Stimulated activated CD8-positive, alpha-beta memory T cell treated with anti-CD3 and anti-CD28 coated beads, Interleukin-15, amount 100 ng/mL, for 24 hours (primary cell): Measurements from ENCODE around the gene SLC17A9.

Experiments used
- DNase-seq: peaks from one replicate; pipeline ENCODE4 v3.0.0-alpha.2; 2020; ENCODE audit warnings: low read depth

Gene SLC17A9

DNA sequence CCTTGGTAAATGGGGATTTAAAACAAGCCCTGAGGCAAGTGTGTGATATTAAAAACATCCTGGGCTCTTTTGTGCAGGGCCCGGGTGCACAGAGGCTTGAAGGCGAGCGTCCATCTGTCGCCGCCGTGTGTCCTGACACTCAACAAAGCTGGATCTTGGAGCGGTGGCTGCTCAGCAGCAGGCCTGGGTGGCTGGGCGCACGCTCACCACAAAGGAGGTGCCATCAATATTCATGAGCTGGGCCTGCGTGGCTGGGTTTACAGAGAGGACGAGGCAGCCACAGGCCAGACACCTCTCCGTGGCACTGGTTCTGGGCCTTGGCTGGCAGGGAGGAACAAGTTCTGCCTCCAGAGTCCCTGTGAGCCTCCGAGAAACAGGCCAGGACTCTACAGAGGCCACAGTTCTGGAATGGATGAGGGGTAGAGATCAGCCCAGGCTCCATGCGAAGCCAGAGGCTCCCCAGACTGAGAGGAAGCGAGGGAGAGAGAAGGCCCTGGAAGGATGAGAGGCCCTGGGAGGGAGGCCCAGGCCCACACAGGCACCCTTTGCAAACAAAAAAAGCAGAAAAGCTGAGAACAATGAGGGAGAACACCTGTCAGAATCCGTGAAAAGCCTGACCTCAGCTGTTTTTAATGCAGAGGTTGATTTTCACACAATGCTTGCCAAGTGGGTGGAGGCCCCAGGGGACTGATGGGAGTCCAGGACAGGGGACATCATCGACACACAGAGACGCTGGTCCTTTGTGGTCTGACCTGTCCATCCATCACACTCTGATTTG is 32.3 kb downstream of the SLC17A9 start:
- no peak for DNase-seq

DNA sequence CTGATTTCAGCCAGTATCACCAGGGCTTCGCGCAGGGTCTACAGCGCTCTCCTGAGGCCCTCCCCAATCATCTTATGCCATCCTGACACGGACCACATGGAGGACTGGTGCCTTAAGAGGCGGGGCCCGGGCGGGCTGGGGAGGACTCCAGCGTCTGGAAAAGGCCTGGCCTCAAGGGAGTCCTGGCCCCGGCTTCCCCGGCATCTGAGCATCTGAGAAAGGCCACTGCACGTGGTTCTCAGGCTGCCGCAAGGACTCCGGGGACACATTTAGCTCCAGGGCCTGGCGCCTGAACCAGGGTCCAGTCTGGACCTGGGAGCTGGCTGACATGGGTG is 32.9 kb downstream of the SLC17A9 start:
- no peak for DNase-seq

DNA sequence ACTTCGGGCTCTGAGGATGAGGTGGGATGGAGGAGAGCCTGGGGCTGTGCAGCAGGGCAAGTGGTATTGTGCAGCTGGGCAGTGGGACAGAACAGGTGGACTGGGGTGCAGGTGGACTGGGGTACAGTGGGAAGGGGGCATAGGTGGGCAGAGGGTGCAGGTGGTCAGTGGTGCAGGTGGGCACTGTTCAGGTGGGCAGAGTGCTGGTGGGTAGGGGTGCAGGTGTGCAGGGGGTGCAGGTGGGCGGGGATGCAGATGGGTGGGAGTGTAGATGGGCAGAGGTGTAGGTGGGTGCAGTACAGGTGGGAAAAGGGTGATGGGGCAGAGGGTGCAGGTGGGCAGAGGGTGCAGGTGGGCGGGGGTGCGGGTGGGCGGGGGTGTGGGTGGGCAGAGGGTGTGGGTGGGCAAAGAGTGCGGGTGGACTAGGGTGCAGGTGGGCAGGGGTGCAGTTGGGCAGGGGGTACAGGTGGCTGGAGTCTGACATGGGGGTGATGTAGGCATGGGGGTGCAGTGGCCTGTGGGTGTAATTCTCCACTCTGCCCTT is 33.8 kb downstream of the SLC17A9 start:
- no peak for DNase-seq

DNA sequence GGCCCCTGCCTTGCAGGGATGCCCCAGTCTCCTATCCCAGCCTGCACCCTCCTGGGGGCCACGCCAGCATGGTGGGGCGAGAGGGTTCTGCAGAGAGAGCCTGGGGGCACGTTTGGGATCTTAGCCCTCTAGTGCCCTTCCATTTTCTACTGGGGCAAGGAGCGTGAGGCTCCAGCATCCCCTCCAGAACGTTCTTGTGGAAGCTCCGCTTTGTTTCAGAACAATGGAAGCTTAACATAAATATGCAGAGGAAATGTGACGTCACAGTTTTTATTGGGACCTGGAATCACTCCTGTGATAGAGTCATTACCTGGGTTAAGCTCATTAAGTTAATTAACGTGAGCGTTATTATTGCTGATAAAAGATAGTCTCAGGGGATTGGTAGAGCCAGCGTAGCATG is 34.6 kb downstream of the SLC17A9 start:
- DNase-seq, result no peak

DNA sequence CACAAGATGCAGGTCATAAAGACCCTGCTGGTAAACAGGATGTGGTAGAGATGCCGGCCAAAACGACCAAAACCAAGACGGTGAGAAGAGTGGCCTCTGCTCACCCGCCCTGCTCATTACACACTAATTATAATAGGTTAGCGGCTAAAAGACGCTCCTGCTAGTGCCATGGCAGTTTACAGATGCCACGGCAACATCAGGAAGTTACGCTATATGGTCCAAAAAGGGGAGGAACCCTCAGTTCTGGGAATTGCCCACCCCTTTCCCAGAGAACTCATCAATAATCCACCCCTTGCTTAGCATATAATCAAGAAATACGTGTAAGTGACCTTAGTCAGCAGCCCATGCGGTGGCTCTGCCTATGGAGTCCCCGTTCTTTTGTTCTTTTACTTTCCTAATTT is 36.7 kb downstream of the SLC17A9 start:
- DNase-seq, result no peak

DNA sequence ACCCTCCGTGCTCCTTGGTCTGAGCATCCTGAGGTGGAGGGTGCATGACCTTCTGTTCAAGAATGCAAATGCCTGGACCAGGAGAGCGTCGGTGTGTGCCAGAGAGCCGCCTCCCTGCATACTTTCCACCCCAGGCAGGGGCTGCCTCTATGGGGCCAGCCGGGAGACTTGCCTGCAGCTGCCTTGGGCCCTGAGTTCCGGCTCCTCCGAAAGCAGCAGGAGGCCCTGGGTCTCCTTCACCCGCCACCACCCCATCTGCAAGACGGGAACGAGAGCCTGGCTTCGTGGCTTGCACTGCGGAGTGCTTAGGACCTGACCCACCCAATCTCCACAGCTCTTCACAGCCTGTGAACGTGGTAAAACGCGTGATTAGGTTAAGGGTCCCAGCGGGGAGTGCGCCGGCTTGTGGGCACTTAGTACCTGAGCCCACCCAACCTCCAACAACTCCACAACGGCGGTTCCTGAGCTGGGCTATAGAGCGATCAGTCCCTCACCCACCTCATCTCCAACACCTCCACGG is 37.9 kb downstream of the SLC17A9 start:
- no peak for DNase-seq

DNA sequence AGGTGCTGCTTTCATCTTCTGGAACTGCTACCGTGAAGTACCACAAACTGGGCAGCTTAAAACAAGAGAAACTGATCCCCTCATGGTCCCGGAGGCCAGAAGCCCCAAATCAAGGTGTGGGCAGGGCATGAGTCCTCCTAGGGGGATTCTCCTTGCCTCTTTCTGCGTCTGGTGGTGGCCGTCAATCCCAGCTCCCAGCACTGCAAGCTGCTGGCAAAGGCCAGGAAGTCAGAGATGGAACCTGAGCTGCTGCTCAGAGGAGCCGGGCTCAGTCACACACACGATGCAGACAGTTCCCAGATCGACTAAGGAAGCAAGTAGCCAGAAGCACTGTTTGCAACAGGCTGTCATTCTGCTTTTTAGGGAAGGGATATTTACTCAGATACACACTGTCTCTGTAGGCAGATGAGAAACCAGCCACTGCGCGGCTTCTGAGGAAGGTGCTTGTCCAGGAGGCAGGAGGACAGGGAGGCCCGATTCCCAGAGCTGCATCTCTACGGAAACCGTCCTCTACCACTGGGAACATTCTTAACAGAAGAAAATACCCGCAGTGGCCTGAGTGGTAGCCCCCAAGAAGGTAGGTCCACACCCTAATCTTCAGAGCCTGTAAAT is 38.8 kb downstream of the SLC17A9 start:
- DNase-seq, result no peak

DNA sequence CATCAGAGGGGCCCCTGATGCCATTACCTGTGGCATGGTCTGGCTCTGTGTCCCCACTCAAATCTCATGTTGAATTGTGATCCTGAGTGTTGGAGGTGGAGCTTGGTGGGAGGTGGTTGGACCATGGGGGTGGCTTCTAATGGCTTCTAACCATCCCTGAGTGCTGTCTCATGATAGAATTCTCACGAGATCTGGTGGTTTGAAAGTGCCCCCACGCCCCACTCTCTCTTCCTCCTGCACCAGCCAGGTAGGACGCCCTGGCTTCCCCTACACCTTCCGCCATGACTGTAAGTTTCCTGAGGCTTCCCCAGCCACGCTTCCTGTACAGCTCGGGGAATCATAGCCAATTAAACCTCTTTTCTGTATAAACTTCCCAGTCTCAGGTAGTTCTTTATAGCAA is 39.4 kb downstream of the SLC17A9 start:
- DNase-seq, result no peak

DNA sequence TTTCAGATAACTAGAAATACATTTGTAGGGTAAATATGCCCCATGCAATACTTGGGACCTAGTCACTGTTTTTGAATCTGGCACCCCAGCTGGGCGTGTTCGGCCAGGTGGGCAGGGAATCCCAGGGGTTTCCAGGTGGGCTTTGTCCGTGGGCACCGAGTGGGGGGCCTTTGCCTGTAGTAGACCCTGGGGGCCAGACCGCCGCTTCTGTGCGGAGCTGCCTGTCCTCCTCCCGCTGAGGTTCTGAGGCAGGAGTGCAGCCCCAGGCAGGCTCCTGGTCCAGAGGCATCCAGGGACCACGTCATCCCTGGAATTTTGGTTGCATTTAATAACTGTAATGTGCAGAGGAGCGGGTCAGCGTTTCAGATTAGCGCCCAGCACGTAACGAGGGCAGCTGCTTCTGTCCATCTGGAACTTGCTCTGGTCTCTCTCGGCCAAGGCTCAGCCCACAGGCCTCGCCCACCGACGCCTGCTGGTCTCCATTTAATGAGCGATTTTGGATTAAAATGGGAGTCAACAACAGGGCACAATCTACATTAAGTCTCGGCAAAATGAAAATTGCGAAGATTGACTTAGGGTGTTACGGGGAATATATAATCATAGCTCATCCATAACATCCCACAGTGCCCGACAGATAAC is 41.5 kb downstream of the SLC17A9 start:
- DNase-seq, result no peak

DNA sequence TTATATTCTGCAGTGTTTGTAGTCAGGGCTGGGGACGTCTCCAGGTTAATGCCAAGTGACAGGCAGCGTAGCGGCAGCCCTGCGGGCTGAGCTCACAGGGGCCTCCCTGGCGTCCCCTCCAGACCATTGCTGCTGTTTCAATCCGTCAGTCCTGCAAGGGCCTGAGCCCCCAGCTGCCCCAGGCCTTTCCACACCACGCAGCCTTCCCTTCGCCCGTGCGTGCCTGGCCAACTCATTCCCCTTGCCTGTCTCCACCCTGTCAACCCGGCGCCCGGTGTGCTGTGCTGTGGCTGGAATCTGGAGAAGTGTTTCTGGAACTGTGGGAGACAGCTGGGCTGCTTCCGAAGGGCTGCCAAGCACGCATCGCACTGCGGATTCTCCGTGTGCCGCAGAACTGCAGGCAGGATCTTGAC is 42.4 kb downstream of the SLC17A9 start:
- no peak for DNase-seq

DNA sequence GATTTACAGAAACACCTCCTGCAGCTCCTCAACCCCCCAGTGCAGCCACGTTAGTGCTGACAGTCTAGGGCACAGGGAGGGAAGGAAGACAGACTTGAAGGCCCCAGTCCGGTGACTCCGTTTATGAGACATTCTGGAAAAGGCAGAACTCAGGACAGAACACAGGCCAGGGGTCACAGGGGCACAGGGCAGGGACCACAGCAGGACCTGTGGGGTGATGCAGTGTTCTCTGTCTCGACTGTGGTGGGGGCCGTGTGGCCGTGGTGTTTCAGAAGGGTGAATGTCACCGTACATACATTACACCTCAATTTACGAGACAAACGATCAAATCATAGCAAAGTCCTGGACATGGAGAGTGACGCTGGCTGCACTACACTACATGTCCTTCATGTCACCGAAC is 43.0 kb downstream of the SLC17A9 start:
- DNase-seq, result no peak

DNA sequence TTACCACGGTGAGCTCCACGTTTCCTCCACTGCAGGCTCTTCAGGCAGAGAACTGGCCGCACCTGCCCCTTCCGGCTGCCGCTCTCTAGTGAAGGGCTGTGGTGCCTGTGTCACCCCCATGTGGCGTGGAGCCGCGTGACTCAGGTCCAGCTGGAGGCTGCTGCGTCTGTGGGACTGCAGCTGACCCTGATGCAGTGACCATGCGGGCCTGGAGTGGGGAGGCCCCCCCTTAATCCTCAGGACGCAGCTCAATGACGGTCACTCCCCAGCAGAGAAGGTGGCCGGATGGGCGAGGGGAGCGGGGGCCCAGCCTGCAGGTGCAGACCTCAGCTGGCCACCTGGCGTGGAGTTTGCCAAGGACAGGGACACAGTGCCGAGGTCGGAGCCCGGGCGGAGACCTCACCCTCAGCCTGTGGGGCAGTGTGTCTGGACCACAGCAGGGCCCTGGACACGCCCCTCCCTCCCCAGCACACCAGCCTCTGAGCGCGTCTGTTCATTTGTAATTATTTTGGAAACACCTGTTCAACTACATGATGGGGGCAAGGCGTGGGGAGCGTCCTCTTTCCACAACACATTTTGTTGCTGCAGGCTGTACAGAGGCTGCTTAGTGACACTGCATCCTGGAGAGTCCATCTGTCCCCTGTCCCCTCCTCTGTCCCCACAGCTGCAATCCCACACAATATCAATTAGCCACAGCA is 43.5 kb downstream of the SLC17A9 start:
- no peak for DNase-seq

DNA sequence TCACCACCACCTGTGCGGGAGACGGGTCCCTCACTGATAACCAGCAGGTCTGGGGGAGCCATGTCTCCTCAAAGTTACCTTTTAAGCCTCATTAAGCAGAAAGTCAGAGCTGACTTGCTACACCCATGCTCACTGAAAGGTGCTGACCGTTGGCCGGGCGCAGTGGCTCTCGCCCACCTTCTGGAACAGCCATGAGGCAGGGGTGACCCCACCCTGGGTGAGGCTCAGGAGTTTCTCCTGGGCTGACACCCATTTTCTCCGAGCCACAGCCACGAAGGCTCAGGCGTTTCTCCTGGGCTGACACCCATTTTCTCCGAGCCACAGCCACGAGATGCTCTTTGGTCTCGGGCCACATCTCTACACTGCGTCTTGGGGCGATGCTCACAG is 44.1 kb downstream of the SLC17A9 start:
- no peak for DNase-seq

DNA sequence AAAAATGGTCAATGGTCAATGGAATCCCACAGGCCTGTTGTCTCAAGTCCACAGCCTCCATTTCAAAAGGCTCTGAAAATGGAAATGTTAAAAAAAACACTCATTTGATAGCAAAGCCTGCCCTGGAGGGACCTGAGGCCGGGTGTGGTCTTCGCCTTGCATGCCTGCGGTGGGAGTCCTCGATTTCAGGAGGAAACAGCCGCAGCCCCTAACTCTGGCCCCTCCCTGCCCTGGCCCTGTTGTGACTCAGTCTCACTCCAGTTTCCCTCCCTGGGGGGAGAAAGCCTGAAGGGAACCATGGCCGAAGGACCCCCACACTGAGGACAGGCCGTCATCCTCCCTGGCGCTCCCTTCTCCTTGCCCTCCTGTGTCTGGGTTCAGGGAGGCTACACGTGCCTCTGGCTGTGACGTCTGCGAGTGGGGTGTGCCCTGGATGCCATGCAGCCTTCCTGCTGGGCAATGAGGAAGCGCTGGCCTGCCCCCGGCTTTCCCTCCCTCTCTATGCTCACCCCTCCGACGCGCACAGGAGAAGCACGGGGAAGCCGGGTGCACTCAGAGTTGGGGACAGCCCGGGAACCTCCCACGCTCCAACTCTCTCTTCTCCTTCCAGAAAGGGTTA is 45.0 kb downstream of the SLC17A9 start:
- DNase-seq, result no peak

DNA sequence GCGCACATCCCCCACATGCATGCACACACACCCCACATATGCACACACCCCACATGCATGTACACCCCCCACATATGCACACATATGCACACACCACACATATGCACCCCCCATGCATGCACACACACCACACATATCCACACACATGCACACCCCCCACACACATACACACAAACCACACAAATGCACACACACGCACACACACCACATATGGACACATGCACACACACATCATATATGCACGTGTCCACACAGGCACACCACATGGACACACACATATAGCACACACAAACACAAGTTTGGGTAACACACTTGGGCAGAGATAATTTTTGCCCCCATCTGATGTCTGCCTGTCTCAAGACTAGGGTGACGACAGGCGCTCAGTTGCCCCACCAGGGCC is 45.9 kb downstream of the SLC17A9 start:
- no peak for DNase-seq

DNA sequence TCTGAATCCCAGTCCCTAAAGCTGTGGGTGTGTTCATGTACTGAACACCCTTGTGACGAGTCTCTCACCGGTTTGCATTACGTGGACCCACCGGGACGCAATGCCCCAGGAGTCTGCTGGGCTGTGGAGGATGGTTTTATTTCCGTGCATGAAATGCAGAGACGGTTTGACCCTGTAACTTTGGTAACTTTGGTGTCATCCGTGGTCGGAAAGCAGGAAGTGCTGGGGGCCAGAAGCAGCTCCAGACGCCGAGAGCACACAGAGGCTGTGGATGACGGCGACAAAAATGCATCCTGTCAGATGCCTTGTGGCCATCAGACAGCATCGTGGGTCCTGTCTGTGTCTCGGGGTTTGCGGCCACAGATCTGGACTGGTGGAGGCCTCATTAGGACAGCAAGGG is 47.1 kb downstream of the SLC17A9 start:
- DNase-seq, result no peak

DNA sequence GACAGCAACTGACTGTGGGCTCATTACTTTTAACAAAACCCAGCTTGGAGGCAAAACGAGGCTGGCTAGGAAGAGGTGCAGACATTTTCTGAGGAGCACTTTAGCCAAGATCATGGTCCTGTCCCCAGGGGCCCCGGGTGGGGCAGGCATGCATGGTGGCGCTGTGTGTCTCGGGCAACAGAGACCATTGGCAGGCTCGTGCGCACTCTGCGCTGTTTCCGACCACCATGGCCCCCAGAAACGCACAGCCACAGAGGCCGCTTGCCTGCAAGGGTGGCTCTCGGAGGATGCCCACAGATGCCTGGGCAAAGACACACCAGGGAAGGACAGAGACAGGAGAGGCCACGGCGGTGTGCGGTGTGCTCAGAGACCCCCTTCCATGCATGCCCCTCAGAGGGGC is 47.5 kb downstream of the SLC17A9 start:
- DNase-seq, result no peak

DNA sequence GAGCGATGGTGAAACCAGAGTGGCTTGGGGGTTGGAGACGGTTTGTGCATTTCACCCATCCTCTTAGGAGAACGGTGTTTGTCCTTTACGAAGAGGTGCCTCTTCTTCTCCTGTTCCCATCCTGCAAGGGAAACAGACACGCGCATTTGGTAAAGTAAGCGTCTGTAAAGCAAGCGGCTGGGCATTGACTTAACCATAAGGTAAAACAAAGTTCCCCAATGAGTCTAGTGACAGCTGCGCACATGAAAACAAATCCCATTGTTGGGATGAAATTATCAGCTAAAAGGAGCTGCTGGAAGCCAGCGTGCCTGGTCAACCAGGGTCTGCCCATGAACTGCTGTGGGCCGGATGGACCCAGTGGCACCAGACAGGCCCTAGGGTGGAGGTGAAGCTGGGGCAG is 48.4 kb downstream of the SLC17A9 start:
- DNase-seq, result no peak

DNA sequence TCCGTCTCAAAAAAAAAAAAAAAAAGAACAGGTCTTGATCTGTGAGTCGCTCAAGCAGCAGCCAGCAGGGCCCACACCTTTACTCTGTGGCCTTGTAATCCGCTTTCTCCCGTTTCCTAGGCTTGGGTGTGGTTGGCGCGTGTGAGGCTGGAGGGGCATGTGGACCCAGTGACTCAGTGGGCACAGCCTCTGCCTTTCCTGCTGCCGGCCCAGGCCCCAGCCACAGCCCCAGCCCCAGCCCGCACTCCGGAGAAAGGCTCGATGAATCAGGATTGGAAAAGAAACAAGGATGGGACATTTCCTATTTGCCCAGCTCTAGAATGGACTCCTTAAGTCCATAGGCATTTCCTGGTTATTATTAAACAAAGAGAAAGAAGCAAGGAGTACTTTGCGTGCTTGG is 50.0 kb downstream of the SLC17A9 start:
- no peak for DNase-seq

DNA sequence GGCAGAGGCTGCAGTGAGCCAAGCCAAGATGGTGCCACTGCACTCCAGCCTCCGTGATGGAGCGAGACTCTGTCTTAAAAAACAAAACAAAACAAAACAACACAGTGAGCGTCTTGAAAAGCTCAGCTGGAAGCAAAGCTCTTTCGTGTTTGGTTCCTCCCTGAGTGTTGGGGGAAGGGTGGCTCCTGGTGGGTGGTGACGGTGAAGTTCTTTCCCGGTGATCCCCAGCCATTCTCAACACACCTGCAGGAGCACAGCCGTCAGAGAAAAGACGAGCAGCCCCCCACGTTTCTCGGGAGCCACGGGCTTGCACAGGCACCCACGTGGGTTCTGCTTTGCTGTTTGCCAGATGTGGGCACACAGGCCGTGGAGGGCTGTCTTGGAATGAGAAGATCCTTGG is 51.0 kb downstream of the SLC17A9 start:
- no peak for DNase-seq

DNA sequence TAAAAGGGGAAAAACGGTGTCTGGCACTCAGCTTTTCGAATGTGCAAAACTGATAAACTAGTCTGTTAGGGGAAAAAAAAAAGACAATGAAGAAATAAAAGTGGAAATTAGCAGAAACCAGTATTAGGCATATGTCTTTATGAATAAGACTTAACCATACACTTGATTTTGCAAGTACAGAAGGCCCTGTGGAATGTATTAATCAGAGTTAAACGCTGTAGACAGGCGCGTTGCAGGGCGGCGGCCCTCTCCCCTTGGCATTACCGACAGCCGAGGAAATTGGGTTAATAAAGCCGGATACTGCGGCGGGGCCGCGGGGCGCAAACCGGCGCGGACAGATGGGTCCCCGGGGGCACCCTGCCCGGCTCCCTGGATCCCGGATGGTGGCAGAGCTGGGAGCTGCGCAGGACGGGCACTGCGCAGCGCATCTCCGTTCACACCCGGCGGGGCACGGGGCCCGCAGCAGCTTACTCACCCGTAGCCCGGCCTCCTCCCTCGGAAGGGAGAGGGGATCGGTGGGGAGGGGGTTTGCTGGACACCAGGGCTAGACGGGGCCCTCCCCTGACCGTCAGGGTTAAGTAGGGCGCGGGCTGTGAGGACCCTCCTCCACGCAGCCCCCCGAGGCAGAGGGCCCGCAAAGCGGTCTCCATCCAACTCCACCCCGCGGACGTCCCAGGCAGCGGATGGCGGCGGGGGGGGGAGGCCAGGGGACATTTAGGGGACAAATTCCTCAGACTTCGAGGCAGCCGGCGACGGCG is 52.3 kb downstream of the SLC17A9 start:
- DNase-seq, result no peak
